K562 (cell line): ENCODE results near the gene TRMT1. TPM values are rescaled to one million over a fixed set of nuclear protein-coding genes. Genes with fewer than 3 reads are reported as not detected.

Source experiments
- CXXC5 ChIP-seq: fragments of 250-450 bp; sonication (Bioruptor Pico); IDR thresholded peaks from 2 replicates; pipeline ENCODE4 v1.8.0; 2022; ENCODE audit warnings: inconsistent platforms, mild to moderate bottlenecking, moderate library complexity
- ETS1 ChIP-seq: conservative IDR thresholded peaks from 2 replicates; pipeline ENCODE4 v1.6.1; 2011; ENCODE audit warnings: low read depth, mild to moderate bottlenecking, low read length; ENCODE audit not compliant: control insufficient read depth
- ETV5 ChIP-seq: sonication (generic); formaldehyde crosslinking; IDR thresholded peaks from 2 replicates; pipeline ENCODE4 v1.4.0; 2020; ENCODE audit warnings: low read depth, mild to moderate bottlenecking, missing genetic modification reagents
- KLF16 ChIP-seq: IDR thresholded peaks from 2 replicates; pipeline ENCODE4 v1.6.1; 2016; ENCODE audit warnings: antibody characterized with exemption
- MAX ChIP-seq: sonication (generic); formaldehyde crosslinking; IDR thresholded peaks from 2 replicates; pipeline ENCODE4 v1.9.0; 2022; ENCODE audit warnings: mild to moderate bottlenecking, missing genetic modification reagents
- NCOA2 ChIP-seq, 2 experiments: fragments of 450-650 bp; IDR thresholded peaks; 2 replicates each; pipeline ENCODE4 v1.6.1; 2018; ENCODE audit warnings: mild to moderate bottlenecking in 2 of 2, moderate library complexity in 1 of 2; ENCODE audit not compliant: partially characterized antibody in 2 of 2
- NFXL1 ChIP-seq: fragments of 450-650 bp; formaldehyde crosslinking; IDR thresholded peaks from 2 replicates; pipeline ENCODE4 v1.4.0; 2021; ENCODE audit warnings: mild to moderate bottlenecking
- PATZ1 ChIP-seq: fragments of 250-450 bp; sonication (Bioruptor Pico); IDR thresholded peaks from 2 replicates; pipeline ENCODE4 v1.5.0; 2020; ENCODE audit warnings: mild to moderate bottlenecking, borderline replicate concordance
- TFAM ChIP-seq: fragments of 250-450 bp; sonication (Bioruptor Pico); conservative IDR thresholded peaks from 2 replicates; pipeline ENCODE4 v1.5.0; 2021; ENCODE audit warnings: mild to moderate bottlenecking, moderate library complexity
- XRCC4 ChIP-seq: IDR thresholded peaks from one replicate; pipeline ENCODE4 v1.6.1; 2011; ENCODE audit not compliant: insufficient read depth, insufficient read length; ENCODE audit errors: extremely low read depth
- ZBTB17 ChIP-seq: fragments of 450-650 bp; formaldehyde crosslinking; IDR thresholded peaks from 2 replicates; pipeline ENCODE4 v1.4.0; 2020; ENCODE audit warnings: mild to moderate bottlenecking
- ZNF316 ChIP-seq: fragments of 450-650 bp; IDR thresholded peaks from 2 replicates; pipeline ENCODE4 v1.6.1; 2016
- ZNF444 ChIP-seq: fragments of 250-450 bp; sonication (Bioruptor Pico); IDR thresholded peaks from 2 replicates; pipeline ENCODE4 v1.4.0; 2020; ENCODE audit warnings: mild to moderate bottlenecking, moderate library complexity
- ZNF695 ChIP-seq: fragments of 450-650 bp; formaldehyde crosslinking; IDR thresholded peaks from 2 replicates; pipeline ENCODE4 v1.4.0; 2020; ENCODE audit warnings: mild to moderate bottlenecking, moderate library complexity
- ZNF76 ChIP-seq: fragments of 250-450 bp; sonication (Bioruptor Pico); IDR thresholded peaks from 2 replicates; pipeline ENCODE4 v1.4.0; 2020; ENCODE audit warnings: mild to moderate bottlenecking, moderate library complexity, borderline replicate concordance
- polyA plus RNA-seq, 8 experiments: library from polyadenylated mRNA; depleted of rRNA in 4 of 8; stranded (reverse) in 5 of 8; unstranded in 3 of 8; fragments of >200 nt; fragmentation: Nextera tagmentation in 2 of 8; fragmentation: Illumina TruSeq in 1 of 8; extraction: Ambion mirVana in 2 of 8; extraction: Trizol in 1 of 8; gene quantifications; 2 replicates each; pipeline versions ENCODE4 v1.2.1 to v1.2.3, GENCODE V29; 2011 to 2014; ENCODE audit warnings: inconsistent platforms in 1 of 8, missing spikeins in 1 of 8
- total RNA-seq, 7 experiments: library from RNA; depleted of rRNA in 6 of 7; stranded (reverse); fragments of >200 nt in 6 of 7; fragmentation: Illumina TruSeq in 2 of 7; extraction: Trizol in 2 of 7; gene quantifications; 2 replicates each; pipeline versions ENCODE4 v1.2.1 to v1.2.3, GENCODE V29; 2011 to 2021; ENCODE audit warnings: low replicate concordance in 1 of 7
- TF ChIP-seq, protein P1 (sequence below): fragments of 450-650 bp; IDR thresholded peaks from 2 replicates; pipeline ENCODE4 v1.6.1; 2017; ENCODE audit warnings: antibody characterized with exemption
- TF ChIP-seq, protein P2 (sequence below): fragments of 250-450 bp; sonication (Bioruptor Pico); IDR thresholded peaks from 2 replicates; pipeline ENCODE4 v1.4.0; 2020
- TF ChIP-seq, protein P3 (sequence below): fragments of 450-650 bp; conservative IDR thresholded peaks from 2 replicates; pipeline ENCODE4 v1.6.1; 2016; ENCODE audit warnings: missing genetic modification characterization, low read depth, mild to moderate bottlenecking, missing compliant biosample characterization, moderate library complexity

Gene TRMT1
- total and polyA plus RNA-seq, 9 of the 15 experiments (the other 6 are each of a cell fraction or from before 2014, with no cell fraction given), result 5.8 to 158 (median 54.3) TPM

DNA sequence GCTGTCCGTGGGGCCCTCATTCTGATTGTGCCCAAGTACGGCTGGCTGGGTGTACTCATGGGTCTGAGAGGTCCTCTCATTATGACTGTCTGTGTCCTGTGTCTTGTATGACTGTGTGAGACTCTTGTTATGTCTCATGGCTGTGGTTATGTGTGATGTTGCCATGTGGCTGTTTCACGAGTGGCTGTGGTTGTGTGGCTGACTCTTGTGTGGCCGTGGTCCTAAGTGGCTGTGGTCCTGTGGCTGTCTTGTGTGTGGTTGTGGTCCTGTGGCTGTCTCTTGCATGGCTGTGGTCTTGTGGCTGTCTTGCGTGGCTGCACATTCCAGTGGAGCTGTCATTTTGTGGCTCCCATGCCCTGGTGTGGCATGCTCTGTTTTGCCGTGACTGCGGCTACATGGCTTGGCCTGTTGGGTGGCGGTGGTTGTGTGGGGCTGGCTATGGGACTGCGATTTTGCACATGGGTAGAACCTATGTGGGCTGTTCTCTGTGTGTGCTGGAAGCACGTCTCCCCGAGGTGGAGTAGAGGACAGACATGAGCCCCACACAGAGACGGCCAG, 16.4 kb downstream of the TRMT1 start (continued):
- TF ChIP-seq ETV5 (CRISPR knock-in tag), result peak; percentile 48; the same call in 1 of the 2 replicates
- no peak for TF ChIP-seq ZBTB17 (CRISPR knock-in tag)
- TF ChIP-seq MAX (CRISPR knock-in tag), result peak; percentile 55
- no peak for TF ChIP-seq ZNF444
- TF ChIP-seq XRCC4, result no peak
- TF ChIP-seq NFXL1 (CRISPR knock-in tag), result no peak
- no peak for TF ChIP-seq CXXC5 (CRISPR knock-in tag)
- TF ChIP-seq ZNF76 (CRISPR knock-in tag), result no peak
- no peak for TF ChIP-seq ZNF316
- TF ChIP-seq, protein P1, sequence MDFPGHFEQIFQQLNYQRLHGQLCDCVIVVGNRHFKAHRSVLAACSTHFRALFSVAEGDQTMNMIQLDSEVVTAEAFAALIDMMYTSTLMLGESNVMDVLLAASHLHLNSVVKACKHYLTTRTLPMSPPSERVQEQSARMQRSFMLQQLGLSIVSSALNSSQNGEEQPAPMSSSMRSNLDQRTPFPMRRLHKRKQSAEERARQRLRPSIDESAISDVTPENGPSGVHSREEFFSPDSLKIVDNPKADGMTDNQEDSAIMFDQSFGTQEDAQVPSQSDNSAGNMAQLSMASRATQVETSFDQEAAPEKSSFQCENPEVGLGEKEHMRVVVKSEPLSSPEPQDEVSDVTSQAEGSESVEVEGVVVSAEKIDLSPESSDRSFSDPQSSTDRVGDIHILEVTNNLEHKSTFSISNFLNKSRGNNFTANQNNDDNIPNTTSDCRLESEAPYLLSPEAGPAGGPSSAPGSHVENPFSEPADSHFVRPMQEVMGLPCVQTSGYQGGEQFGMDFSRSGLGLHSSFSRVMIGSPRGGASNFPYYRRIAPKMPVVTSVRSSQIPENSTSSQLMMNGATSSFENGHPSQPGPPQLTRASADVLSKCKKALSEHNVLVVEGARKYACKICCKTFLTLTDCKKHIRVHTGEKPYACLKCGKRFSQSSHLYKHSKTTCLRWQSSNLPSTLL, result no peak
- no peak for TF ChIP-seq NCOA2 (IDR thresholded peaks at IDR 0.05; ENCODE audit: partially characterized antibody in 2 of 2)
- TF ChIP-seq, protein P2, sequence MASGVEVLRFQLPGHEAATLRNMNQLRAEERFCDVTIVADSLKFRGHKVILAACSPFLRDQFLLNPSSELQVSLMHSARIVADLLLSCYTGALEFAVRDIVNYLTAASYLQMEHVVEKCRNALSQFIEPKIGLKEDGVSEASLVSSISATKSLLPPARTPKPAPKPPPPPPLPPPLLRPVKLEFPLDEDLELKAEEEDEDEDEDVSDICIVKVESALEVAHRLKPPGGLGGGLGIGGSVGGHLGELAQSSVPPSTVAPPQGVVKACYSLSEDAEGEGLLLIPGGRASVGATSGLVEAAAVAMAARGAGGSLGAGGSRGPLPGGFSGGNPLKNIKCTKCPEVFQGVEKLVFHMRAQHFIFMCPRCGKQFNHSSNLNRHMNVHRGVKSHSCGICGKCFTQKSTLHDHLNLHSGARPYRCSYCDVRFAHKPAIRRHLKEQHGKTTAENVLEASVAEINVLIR (CRISPR knock-in tag), result no peak
- no peak for TF ChIP-seq PATZ1 (CRISPR knock-in tag)
- no peak for TF ChIP-seq TFAM
- TF ChIP-seq KLF16, result no peak
- TF ChIP-seq, protein P3, sequence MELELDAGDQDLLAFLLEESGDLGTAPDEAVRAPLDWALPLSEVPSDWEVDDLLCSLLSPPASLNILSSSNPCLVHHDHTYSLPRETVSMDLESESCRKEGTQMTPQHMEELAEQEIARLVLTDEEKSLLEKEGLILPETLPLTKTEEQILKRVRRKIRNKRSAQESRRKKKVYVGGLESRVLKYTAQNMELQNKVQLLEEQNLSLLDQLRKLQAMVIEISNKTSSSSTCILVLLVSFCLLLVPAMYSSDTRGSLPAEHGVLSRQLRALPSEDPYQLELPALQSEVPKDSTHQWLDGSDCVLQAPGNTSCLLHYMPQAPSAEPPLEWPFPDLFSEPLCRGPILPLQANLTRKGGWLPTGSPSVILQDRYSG (tag), result no peak
- 0 out of 2 replicates have a peak, but pooled peaks have one; percentile 17 for TF ChIP-seq ETS1
- no peak for TF ChIP-seq ZNF695 (CRISPR knock-in tag)
